ENCODE results near the gene G6PD.
"Not testable (repeated sequence)": the region's sequence is repeated elsewhere in the genome, so short reads cannot be mapped to it uniquely, and the experiment has no call there.

Gene G6PD

DNA sequence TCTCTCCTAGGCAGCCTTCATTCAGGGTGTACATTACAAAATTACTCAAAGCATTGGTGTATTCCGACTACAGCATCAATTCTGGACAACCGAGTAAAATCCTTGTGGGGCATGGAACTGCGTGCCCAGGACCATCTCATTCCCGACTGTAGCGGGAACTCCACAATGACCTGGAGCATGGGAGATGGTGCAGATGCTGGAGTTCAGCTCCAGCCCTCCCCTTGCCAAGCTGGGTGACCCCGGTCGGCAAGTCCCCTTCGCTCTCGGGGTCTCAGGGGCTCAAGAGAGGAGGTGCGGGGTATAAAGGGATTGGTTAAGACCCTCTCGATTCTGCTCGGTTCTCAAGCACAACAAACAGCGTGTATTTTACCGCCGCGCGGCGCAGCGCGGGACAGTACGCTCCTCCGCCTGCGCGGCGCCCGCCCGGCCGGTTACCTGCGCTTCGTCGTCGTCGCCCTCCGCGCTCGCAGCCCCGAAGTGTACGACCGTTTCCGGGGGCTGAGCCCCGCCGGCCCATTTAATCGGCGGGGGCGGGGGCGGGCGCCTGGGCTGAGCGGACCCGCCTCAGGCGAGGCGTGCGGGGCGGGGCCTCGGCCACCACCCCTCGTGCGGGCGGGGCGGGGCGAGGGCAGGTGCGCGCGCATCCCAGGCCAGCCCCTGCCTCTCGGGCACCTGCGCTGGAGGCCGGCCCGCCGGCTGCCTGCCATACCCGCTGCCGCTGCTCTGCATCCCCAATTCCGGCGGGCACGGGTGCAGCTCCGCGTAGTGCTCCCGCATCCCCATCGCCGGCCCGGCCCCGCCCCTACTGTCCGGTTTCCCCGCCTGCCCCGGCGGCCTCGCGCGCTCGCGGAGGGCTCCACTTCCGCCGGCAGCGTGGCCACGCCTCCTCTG is at the start of gene G6PD:
Gene G6PD, minus strand, starts transcription at position 493 of the 891 bp plus-strand sequence. CDS start 691 bp downstream, outside the sequence.
- DNase-seq, result peak in 1 of 2 experiments; percentile 60

DNA sequence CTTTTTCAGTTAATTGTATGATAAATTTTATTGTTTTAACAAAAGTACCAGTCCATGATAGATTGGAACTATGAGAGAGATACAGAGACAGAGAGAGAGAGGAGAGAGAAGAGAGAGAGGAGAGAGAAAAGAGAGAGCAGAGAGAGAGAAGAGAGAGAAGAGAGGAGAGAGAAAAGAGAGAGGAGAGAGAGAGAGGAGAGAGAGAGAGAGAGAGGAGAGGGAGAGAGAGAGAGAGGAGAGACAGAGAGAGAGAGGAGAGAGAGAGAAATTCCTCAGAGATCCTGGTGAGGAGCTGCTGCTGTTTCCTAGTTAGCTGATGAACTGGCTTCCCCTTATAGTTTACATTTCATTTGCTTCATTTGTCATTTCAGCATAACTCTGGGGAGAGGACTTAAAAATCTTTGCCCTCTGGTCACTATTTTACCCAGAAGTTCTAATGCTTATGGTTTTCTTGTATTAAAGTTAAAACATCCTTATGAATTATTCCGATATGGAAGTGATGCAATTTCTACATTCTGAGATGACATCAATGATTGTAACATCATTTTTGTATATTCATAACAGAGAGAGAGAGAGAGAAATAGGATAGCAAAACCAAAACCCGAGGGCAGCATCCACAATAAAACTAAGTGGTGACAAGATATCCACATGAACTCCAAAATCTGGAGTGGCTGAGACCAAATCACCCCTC is 49.1 kb upstream of the G6PD start:
- no peak for DNase-seq

DNA sequence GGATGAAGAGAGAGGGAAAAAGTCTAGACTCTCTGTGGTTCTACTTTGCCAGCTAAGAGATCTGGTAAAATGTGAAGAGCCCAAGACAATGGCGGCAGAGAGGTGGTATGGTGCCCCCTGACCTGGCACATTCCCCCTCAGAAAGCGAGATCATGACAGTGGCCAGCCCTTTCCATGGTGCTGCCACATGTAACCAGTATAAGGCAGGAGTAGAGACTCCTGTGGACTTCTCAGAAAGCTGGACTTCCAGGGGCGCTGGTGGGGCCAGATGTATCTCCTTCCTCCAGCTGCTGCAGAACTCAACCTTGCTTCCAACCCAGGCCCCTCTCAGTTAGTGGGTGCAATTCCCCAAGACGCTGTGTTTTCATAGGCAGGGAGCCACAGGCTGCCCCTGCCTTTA is 47.8 kb upstream of the G6PD start:
- no peak for DNase-seq

DNA sequence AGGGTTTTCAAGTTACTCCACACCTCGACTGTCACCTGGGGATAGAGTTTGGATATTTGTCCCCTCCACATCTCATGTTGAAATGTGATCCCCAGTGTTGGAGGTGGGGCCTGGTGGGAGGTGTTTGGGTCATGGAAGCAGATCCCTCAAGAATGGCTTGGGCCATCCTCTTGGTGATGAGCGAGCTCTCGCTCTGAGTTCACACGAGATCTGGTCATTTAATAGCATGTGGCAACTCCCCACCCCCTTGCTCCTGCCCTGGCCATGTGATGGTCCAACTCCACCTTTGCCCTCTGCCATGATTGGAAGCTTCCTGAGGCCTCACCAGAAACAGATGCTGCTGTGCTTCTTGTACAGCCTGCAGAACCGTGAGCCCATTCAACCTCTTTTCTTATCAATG is 46.6 kb upstream of the G6PD start:
- DNase-seq, result no peak

DNA sequence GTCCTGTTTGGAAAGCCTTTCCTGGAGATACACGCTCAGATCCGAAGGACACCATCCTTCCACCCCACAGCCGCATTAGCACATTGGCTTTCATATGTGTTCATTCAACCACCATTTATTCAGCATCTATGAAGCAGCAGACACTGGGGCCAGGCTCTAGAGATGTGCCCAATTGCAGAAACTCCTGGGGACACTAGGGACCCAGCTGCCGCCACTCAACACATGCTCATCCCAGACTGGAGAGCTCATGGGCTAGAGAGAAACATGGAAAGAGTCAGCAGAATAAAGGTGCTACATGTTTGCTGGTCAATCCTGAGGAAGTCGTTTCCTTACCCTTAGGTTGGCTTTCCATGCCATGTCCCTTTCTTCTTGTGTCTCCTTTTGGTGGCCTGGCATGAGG is 45.9 kb upstream of the G6PD start:
- no peak for DNase-seq

DNA sequence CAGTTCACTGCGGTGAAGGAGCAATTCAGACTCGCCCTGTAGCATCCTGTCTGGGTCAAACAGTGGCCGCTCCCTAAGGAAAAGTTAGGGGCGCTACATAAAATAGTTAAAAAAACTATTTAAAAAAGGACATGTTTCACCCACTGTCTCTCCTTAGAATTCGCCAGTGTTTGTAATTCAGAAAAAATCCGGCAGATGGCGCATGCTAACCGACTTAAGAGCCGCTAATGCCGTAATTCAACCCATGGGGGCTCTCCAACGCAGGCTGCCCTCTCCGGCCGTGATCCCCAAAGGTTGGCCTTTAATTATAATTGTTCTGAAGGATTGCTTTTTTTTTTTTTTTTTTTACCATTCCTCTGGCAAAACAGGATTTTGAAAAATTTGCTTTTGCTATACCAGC is 43.8 kb upstream of the G6PD start:
- not testable (repeated sequence) for DNase-seq

DNA sequence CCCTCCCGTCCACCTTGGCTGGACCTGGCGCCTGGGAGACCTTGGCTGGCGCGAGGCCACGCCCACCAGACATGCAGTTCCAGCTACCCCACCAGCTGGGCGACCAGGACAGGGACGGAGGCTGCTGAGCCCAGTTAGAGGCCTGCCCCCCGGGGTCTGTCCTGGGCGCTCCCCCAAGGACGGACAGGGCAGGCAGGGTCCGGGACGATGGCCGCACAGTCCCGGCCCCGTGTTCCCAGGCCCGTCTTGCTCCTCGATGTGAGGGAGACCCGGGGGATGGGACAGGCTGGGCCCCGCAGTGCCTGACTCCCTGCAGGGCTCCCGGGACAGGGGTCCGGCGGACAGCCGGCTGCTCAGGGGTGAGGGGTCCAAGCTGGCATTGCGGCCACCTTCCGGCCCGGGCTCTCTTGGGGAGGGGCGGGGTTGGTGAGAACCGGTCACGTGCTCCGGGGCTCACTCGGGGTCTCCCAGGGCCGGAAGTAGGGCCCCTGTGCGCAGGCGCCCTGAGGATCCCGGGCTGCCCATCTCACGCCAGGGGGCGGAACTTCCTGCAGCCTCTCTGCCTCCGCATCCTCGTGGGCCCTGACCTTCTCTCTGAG is 38.0 kb upstream of the G6PD start, which contains the start of gene CTAG1A:
Gene CTAG1A, plus strand, starts transcription at position 549 of the 599 bp plus-strand sequence. CDS start 74 bp downstream, outside the sequence.
- not testable (repeated sequence) for DNase-seq

DNA sequence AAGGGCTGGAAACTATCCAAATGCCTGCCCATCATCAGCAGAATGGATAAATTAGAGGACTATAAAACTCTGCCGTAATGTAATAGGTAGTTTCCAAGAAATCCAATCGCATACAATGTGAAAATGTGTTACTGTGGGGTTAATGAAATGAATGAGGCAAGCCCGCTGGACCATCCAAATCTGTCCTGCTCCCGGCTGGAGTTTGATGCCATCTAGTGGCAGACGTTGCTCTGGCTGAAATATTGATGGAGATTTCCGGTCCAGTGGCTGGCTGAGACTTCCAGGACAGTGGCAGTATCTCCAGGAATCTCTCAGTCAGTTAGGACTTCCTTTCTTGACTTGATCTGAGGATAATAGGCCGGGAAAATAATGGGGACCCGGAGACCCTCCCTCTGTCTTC is 36.3 kb upstream of the G6PD start:
- not testable (repeated sequence) for DNase-seq

DNA sequence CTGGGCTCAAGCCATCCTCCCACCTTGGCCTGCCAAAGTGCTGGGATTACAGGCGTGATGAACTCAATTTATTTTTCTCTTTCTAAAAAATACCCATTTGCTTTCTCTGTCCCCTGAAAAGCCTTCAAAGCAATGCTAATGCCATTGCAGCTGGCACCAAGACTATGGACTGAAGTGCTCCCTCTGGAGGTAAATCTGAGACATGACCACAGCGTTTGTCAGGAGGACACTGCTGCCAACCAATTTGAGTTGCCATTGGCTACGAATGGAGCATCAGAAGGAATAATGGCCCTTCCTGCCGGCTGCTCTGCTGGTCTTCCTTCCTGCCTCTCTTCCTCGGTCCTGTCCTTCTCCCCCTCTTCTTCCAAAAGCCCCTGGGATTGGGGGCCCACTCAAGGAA is 28.4 kb upstream of the G6PD start:
- DNase-seq, result not testable (repeated sequence)

DNA sequence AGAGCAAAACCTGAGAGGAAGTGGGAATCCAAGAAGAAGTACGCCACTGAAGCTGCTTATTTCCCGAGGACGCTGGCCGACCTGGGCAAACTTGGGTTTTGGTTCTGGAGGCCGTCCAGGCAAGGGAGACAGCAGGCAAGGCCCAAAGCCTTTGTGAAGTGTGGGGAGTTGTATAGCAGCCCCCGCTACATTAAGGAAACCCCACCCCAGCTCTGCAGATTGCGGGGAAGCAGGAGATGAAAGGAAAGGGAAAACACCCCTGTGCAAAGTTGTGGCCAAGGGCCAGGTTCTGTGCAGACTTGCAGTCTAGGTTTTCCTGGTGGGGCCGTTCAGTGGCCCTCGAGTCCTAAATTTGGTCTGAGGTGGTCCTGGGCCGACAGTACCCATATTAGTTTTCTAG is 26.4 kb upstream of the G6PD start:
- not testable (repeated sequence) for DNase-seq

DNA sequence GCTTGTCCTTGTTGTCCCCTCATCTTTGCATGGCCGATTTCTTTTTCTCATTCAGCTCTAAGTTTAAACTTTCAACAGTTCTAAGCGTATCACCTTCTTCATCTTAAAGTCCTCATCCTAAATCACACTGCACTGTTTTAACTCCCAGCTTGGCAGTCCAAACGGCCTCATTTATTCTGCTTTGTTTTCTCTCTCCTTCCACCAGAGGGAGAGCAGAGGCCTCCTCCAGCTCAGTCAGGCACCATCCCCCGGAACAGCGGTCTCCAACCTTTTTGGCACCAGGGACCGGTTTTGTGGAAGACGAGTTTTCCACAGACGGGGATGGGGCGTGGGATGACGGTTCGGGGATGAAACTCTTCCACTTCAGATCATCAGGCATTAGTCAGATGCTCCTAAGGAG is 23.7 kb upstream of the G6PD start:
- DNase-seq, result not testable (repeated sequence)

DNA sequence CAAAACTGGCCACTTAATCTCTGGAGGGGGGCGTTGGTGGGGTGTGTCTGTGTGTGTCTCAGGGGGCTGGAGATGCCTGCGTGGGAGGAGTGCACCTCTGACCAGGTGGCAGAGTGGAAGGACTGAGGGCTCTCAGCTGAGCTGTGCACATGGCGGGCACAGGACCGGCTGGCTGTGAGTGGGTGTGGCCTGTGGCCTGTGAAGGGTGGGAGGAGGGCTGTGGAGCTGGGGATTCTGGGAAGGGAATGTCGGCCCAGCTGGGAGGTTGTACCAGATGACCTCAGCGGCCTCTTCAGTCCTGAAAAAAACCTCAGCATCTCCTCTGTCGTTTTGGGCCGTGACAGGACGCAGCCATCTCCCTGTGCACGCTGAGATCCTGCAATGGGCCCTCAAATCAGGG is 15.6 kb upstream of the G6PD start:
- not testable (repeated sequence) for DNase-seq

DNA sequence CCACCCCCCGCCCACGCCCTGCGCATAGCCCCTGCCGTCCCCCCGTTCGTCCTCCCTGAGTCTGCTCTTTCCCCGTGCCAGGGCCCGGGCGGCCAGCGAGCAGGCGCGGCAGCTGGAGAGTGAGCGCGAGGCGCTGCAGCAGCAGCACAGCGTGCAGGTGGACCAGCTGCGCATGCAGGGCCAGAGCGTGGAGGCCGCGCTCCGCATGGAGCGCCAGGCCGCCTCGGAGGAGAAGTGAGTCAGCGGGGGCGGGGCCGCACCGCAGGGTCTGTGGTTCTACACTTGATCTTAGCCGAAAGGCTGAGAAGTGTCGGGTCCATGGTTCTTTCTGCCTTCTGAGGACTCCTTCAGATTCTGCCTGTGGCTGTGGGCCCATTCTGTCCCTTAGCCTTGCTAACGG is 13.7 kb upstream of the G6PD start:
- not testable (repeated sequence) for DNase-seq

DNA sequence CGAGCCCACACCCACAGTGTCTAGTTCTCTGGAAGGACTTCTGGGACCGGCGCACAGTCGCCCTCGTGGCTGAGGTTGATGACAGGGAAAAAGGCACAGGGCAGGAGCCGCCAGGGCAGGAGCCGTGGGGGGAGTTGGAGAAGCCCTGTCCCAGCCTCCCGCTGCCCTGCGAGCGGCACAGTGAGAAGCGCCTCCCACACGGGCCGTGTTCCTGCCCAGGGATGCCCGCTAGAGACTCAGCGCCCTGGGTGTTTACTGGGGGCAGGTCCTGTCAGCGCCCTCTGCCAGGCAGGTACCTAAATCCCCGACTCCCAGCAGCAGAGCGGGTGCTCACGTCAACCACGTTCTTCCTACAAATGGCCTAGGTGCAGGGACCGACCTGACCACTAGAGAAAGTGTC is 12.2 kb upstream of the G6PD start:
- not testable (repeated sequence) for DNase-seq

DNA sequence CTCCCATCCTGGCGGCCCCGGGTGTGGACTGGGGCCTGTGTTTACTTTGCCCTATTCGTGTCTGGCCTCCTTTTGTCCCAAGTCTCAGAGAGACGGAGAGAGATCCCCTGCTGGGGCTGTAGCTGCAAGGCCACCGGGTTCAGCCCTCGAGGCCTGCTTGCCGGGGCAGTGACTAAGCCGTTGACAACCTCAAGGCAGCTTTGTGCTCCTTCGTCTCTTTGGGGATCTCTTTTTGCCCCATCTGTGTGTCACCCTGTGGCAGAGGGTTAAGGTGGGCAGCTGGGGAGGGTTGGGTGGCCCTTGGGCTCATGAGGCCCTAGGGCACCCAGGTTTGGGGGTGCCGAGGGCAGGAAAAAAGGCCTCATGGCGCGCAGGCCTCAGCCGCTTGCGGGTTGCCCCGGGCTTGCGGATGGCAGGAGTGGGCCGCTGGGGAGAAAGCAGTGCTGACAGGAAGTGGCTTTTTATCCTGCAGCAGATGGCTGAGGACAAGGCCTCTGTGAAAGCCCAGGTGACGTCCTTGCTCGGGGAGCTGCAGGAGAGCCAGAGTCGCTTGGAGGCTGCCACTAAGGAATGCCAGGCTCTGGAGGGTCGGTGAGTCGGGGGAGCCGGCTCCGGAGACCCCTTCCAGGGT is 11.5 kb upstream of the G6PD start:
- DNase-seq, result not testable (repeated sequence)

DNA sequence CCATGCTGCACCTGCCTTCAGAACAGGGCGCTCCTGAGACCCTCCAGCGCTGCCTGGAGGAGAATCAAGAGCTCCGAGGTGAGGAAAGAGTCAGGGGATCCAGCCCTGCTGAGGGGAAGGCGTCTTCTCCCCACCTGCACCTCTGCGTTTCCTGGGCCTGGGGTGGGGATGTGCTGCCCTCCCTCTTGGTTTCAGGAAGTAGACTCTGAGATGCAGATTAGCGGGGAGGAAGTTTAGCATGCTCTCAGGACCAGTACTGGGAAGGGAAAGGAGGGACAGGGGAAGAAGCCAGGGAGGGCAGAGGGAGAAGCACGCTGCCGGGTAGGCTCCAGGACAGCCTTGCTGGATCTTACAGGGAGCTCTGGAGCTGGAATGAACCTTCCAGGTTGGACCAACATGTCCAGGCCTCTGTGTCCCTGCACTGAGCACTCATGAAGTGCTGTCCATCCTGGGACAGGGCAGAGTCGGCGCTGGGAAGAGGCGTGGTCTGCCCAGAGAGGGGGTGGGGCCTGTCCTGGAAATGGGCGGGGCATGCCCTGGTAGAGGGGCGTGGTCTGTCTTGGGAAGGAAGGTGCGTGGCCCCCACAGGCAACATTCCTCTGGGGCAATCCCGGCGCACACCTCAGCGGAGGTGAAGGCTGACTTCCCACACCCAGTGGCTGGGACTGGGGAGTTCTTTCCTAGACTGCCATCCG is 5.6 kb upstream of the G6PD start:
- not testable (repeated sequence) for DNase-seq

DNA sequence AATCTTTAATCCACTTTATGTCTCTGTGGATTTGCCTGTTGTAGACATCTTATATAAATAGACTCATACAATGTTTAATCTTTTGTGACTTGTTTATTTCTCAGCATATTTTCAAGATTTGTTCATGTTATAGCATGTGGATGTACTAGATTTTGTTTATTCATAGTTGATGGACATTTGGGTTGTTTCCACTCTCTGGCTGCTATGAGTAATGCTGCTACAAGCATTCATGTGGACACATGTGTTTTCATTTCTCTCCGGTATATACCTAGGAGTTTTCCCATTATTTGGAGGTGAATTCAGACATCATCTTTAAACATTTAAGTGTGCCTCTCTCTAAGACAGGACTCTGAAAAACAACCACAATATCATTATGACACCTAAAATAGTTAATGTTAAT is 3.1 kb upstream of the G6PD start:
- DNase-seq, result no peak

DNA sequence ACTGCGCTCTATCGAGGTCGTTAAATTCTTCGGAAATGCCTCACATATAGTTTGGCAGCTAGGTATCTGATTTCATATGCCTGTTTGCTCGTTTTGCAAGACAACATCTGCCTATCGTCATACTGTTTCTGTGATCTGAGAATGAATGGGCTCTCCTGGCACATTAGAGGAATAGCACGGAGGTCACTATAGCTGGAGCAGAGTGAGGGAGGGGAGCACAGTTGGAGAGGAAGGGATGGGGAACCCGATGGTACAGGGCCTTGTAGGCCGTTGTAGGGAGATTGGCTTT is 1.3 kb upstream of the G6PD start:
- no peak for DNase-seq

DNA sequence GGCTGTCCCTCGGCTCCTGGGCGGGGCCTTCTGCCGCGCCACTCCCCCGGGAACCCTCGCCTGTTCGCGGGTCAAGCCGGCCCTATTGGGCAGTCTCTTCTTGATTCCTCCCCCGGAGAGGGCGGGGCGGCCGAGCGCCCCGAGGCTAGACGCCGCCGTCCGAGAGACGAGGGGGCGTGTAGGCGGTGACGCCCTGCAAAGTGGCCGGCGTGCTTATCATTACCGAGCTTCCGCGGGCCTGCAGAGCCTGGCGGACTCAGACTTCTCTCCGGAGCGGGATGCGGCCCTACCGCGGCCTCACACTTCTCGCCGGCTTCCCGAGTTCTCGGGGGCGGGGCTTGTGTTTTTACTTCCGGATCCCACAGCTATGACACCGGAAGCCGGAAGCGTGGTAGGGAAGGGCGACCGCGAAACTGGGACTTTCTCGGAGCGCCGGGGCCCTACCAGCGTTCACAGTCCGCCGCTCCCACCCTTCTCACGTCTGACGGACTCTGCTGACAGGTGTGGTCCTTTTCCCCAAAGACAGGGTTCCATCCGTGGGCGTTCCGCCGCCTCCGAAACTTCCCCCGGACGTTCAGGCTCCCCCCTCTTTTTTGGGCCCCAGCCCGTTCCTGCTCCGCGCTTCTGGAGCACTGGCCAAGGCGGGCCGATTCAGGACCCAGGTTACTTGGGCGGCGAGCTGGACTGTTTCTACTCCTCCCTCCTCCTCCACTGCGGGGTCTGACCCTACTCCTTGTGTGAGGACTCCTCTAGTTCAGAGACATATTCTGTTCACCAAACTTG is 790 bp upstream of the G6PD start, which contains the start of gene IKBKG:
Gene IKBKG, plus strand, starts transcription at position 376 of the 783 bp plus-strand sequence. CDS start 4,383 bp downstream, outside the sequence.
- peak; percentile 69 to 71 for DNase-seq

DNA sequence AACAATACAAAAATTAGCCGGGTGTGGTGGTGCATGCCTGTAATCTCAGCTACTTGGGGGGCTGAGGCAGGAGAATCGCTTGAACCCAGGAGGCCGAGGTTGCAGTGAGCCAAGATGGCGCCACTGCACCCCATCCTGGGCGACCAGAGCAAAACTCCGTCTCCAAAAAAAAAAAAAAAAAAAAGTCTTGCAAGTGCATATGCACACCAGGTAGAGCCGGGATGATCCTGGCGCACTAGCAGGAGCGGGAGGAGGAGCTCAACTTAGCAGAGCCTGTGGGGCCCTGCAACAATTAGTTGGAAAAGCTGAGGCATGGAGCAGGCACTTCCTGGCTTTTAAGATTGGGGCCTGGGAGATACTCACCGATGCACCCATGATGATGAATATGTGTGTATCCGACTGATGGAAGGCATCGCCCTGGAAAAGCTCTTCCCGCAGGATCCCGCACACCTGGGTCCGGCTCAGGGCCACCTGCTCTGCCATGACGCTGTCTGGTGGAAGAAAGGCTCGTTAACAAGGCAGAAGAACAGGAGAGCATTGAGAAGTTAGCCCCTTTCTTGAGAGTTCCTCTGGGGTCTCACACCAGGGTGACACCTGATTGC is 872 bp downstream of the G6PD start:
- no peak for DNase-seq

DNA sequence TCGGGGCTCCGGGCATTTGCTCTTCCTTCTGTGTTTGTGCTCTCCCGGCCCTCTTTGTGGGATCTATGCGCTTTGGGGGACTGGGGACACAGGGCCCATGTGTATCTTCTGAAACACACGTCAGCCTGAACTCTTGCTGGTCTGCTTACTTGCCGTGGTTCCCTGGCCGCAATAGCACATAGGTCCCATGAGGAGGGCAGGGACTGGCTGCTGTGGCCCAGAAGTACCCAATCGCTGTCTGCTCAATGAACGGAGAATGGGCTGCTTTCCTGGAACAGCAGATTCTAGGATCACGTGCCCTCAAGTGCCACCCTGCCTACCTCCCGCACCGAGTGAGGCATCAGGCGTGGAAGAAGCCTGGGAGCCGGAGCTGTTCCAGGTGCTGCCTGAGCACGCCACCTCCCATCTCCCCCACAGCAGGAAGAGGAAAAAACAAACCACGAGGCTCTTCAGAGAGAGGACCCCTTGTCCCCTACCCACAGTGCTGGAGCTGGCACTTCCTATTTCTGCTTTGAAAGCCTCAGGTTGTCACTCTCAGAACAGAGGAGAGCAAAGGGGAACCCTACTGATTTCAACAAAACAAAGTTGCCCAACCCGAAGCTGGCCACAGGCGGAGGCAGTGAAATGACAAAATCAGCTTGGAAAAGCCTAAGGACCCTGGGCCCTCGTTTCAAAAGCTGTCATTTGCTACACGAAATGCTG is 3.8 kb downstream of the G6PD start:
- DNase-seq, result no peak
